Adipocyte (in vitro differentiated cells): ENCODE measurements around the gene CLCN3.
"Not testable (repeated sequence)": the region's sequence is repeated elsewhere in the genome, so short reads cannot be mapped to it uniquely, and the experiment has no call there.

ENCODE experiments used
- DNase-seq: peaks from one replicate; pipeline ENCODE4 v3.0.0-alpha.2; 2015; ENCODE audit warnings: low read depth
- H3K27me3 ChIP-seq: replicated peaks from 2 replicates; pipeline ENCODE4 v1.7.0; 2013; ENCODE audit warnings: mild to moderate bottlenecking, low read length, moderate library complexity; ENCODE audit not compliant: control insufficient read depth, insufficient read depth
- H3K36me3 ChIP-seq: 2 replicates; pipeline ENCODE4 v1.7.0; 2013; ENCODE audit warnings: low read length, mild to moderate bottlenecking, moderate library complexity; ENCODE audit not compliant: control insufficient read depth, insufficient read depth, severe bottlenecking
- H3K4me1 ChIP-seq: 2 replicates; pipeline ENCODE4 v1.7.0; 2013; ENCODE audit warnings: mild to moderate bottlenecking, low read length, moderate library complexity; ENCODE audit not compliant: control insufficient read depth, insufficient read depth
- H3K4me3 ChIP-seq: 2 replicates; pipeline ENCODE4 v1.7.0; 2013; ENCODE audit warnings: mild to moderate bottlenecking, low read length, moderate library complexity
- H3K9ac ChIP-seq: 2 replicates; pipeline ENCODE4 v1.7.0; 2013; ENCODE audit warnings: mild to moderate bottlenecking, low read length, moderate library complexity
- H3K9me3 ChIP-seq: 2 replicates; pipeline ENCODE4 v1.7.0; 2013; ENCODE audit warnings: mild to moderate bottlenecking, low read length, moderate library complexity; ENCODE audit not compliant: control insufficient read depth

CLCN3 gene

DNA sequence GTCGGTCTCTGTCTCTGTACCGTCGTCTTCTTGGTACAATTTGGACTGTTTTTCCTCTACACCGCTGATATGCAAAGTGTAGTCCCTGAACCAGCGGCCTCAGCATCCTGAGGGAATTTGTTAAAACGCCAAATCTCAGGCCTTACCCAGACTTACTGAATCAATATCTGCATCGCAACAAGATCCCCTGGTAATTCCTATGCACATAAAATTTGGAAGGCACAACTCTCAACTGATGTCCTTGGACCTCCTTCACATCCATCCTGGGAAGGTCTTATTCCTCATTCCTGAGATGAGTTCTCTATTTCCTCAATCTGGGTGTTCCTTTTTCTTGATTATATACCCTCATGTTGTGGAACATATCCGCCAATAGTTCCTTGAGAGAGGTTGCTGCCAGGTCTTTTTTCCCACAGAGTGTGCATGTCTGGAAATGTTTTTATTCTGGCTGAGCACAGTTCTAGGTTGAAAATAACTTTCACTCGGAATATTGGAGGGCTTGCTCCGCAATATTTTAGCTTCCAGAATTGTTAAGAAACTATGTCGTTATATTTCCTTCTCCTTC is 138.1 kb downstream of the CLCN3 start:
- Histone ChIP-seq H3K27me3 (no peaks in the 10 kb centered on the region), H3K9me3 (no peaks in the 10 kb centered on the region), H3K9ac (peak overlapping the region; percentile 89), H3K4me1 (peaks cover 18% of the 10 kb centered on the region), H3K36me3 (no peaks in the 10 kb centered on the region), H3K4me3 (peak overlapping the region; percentile 97)
- DNase-seq = peak; percentile 25

- no peak for DNase-seq
- H3K9me3 ChIP-seq = no peaks in the 10 kb centered on the region
Observed at GRCh38 chr4:169761846-169762245, 141.5 kb downstream of the CLCN3 start.

DNA sequence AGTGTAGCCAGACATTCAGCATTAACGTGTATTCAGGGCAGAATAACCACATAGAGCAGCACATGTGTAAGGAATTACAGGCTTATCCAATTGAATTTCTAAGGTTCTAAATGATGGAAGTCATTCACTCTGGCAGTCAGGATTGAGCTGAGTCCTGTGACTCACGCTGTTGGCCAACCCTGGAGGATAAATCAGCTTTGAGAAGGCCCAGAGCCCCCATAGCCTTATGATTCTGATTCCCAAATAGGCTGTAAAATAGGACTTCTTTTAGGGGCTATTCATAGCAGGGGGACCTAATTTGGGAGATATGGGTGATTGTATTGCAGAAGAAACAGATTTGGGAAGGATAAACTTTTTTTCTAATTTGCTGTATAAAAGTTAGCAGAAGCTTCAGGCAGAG is 145.5 kb downstream of the CLCN3 start:
- Histone ChIP-seq H3K27me3 (no peaks in the 10 kb centered on the region), H3K4me1 (peaks cover 3% of the 10 kb centered on the region), H3K9me3 (no peaks in the 10 kb centered on the region), H3K36me3 (no peaks in the 10 kb centered on the region), H3K4me3 (no peak overlapping the region), H3K9ac (no peak overlapping the region)
- peak; percentile 22 for DNase-seq

More at GRCh38 chr4:169761846-169762245, 141.5 kb downstream of the CLCN3 start:
- Histone ChIP-seq H3K4me3 (no peak overlapping the region), H3K27me3 (no peaks in the 10 kb centered on the region), H3K9ac (no peak overlapping the region), H3K4me1 (peaks cover 9% of the 10 kb centered on the region), H3K36me3 (no peaks in the 10 kb centered on the region)

DNA sequence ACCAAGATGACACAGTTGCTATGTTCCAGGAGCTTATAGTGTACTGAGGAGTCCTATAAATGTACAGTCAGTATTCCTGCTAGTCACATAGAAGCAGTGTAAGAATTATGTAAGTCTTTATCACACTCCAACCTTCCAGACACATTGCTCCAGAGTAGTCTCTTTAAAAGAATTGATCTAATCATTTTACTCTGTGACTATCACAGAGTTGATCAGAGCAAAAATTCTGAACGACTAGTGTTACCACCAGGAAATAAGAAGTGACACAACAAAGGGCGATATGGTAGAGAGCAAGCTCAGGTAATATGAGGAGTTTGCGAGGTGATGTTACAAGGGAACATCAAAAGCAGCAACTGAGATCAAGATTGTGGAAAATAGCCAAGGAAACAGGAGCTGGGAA is 146.4 kb downstream of the CLCN3 start:
- Histone ChIP-seq H3K4me3 (no peak overlapping the region), H3K9ac (no peak overlapping the region), H3K4me1 (peaks cover 8% of the 10 kb centered on the region), H3K27me3 (no peaks in the 10 kb centered on the region), H3K9me3 (no peaks in the 10 kb centered on the region), H3K36me3 (no peaks in the 10 kb centered on the region)
- no peak for DNase-seq

GRCh38 chr4:169768385-169768784 is 148.0 kb downstream of the CLCN3 start:
- H3K4me3 ChIP-seq = no peak overlapping the region
- H3K4me1 ChIP-seq = peaks cover 8% of the 10 kb centered on the region
- H3K27me3 ChIP-seq = no peaks in the 10 kb centered on the region
- no peaks in the 10 kb centered on the region for H3K36me3 ChIP-seq
- H3K9ac ChIP-seq = no peak overlapping the region
- no peaks in the 10 kb centered on the region for H3K9me3 ChIP-seq
- DNase-seq = no peak

DNA sequence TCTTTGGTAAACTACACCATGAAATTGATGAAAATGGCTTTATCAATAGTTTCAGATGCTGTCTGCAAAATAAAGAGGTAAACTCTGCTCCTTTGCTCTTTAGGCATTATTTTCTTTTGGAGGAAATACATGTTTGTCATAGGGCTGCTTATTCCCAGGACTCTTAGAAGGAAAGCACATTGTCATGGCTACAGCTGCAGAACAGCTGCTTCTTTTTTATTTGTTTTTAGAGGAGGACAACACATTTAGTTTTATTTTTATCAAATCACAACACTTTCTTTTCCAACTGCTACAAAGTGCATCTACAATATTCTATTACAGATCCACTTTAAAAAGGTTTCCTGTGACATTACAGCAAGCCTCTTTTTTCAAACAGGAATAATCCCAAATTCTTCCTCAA is 150.0 kb downstream of the CLCN3 start:
- H3K27me3 ChIP-seq = peaks cover 13% of the 10 kb centered on the region
- H3K4me3 ChIP-seq = no peak overlapping the region
- H3K9me3 ChIP-seq = no peaks in the 10 kb centered on the region

GRCh38 chr4:169771556-169772080 is 151.2 kb downstream of the CLCN3 start:
- not testable (repeated sequence) for H3K9ac ChIP-seq, H3K36me3 ChIP-seq, H3K9me3 ChIP-seq, DNase-seq, H3K4me3 ChIP-seq
- peaks cover 13% of the 10 kb centered on the region for H3K4me1 ChIP-seq
- peaks cover 22% of the 10 kb centered on the region for H3K27me3 ChIP-seq

More for the DNA sequence above, 150.0 kb downstream of the CLCN3 start:
- Histone ChIP-seq H3K9ac (no peak overlapping the region), H3K36me3 (no peaks in the 10 kb centered on the region), H3K4me1 (peaks cover 13% of the 10 kb centered on the region)
- DNase-seq = peak; percentile 19
